ENCODE results near the gene GABRD. TPM values are rescaled to one million over a fixed set of nuclear protein-coding genes. Genes with fewer than 3 reads are reported as not detected.
"Not testable (repeated sequence)": the region's sequence is repeated elsewhere in the genome, so short reads cannot be mapped to it uniquely, and the experiment has no call there.

The GABRD gene
- total RNA-seq, 2 experiments from 2014 or later: not detected

- H3K4me3 Mint-ChIP-seq; H3K36me3 Mint-ChIP-seq (ENCODE audit: low read depth); H3K27ac Mint-ChIP-seq; CTCF ChIA-PET; POLR2A ChIA-PET; H3K9me3 Mint-ChIP-seq (ENCODE audit: insufficient read depth); DNase-seq; H3K27me3 Mint-ChIP-seq (ENCODE audit: low read depth); ATAC-seq; H3K4me1 Mint-ChIP-seq (ENCODE audit: low read depth): not testable (repeated sequence)
These were observed 40.3 kb upstream of the GABRD start for GRCh38 chr1:1978690-1979481.

- DNase-seq (no peak), ATAC-seq (no peak)
- peaks cover 4% of the 10 kb centered on the region for H3K9me3 Mint-ChIP-seq (ENCODE audit: insufficient read depth)
- H3K4me1 Mint-ChIP-seq (ENCODE audit: low read depth): no peaks in the 10 kb centered on the region
- no peaks in the 10 kb centered on the region for H3K27me3 Mint-ChIP-seq (ENCODE audit: low read depth)
- H3K27ac Mint-ChIP-seq: no peak overlapping the region
- ChIA-PET POLR2A (no interaction called here), CTCF (no interaction called here)
- H3K36me3 Mint-ChIP-seq (ENCODE audit: low read depth): no peaks in the 10 kb centered on the region
- H3K4me3 Mint-ChIP-seq: no peak overlapping the region
These were observed 39.5 kb upstream of the GABRD start for GRCh38 chr1:1979482-1980165.

GRCh38 chr1:1980467-1981141, 38.5 kb upstream of the GABRD start:
- CTCF ChIA-PET: no interaction called here

GRCh38 chr1:1981142-1981500, 38.0 kb upstream of the GABRD start:
- POLR2A ChIA-PET: no interaction called here
- ATAC-seq (no peak), DNase-seq (no peak)
- H3K4me1 Mint-ChIP-seq (ENCODE audit: low read depth): no peaks in the 10 kb centered on the region
- H3K36me3 Mint-ChIP-seq (ENCODE audit: low read depth): no peaks in the 10 kb centered on the region
- no peak overlapping the region for H3K27ac Mint-ChIP-seq
- CTCF ChIA-PET: no interaction called here
- no peak overlapping the region for H3K4me3 Mint-ChIP-seq
- peaks cover 4% of the 10 kb centered on the region for H3K9me3 Mint-ChIP-seq (ENCODE audit: insufficient read depth)
- H3K27me3 Mint-ChIP-seq (ENCODE audit: low read depth): no peaks in the 10 kb centered on the region

More at GRCh38 chr1:1980467-1981141, 38.5 kb upstream of the GABRD start:
- POLR2A ChIA-PET: no interaction called here
- Mint-ChIP-seq H3K27me3 (ENCODE audit: low read depth) (no peaks in the 10 kb centered on the region), H3K9me3 (ENCODE audit: insufficient read depth) (peaks cover 4% of the 10 kb centered on the region), H3K27ac (no peak overlapping the region), H3K36me3 (ENCODE audit: low read depth) (no peaks in the 10 kb centered on the region), H3K4me3 (no peak overlapping the region), H3K4me1 (ENCODE audit: low read depth) (no peaks in the 10 kb centered on the region)
- ATAC-seq (no peak), DNase-seq (no peak)

GRCh38 chr1:1981631-1982327, 37.4 kb upstream of the GABRD start:
- H3K27me3 Mint-ChIP-seq (ENCODE audit: low read depth); POLR2A ChIA-PET: not testable (repeated sequence)

GRCh38 chr1:1982379-1983232, 36.5 kb upstream of the GABRD start:
- DNase-seq: no peak
- Mint-ChIP-seq H3K36me3 (ENCODE audit: low read depth) (no peaks in the 10 kb centered on the region), H3K4me1 (ENCODE audit: low read depth) (no peaks in the 10 kb centered on the region), H3K4me3 (no peak overlapping the region), H3K27ac (no peak overlapping the region), H3K9me3 (ENCODE audit: insufficient read depth) (peaks cover 4% of the 10 kb centered on the region), H3K27me3 (ENCODE audit: low read depth) (no peaks in the 10 kb centered on the region)
- ATAC-seq: no peak
- POLR2A ChIA-PET: no interaction called here
- CTCF ChIA-PET: no interaction called here

More at GRCh38 chr1:1981631-1982327, 37.4 kb upstream of the GABRD start:
- H3K27ac Mint-ChIP-seq; H3K4me1 Mint-ChIP-seq (ENCODE audit: low read depth); H3K9me3 Mint-ChIP-seq (ENCODE audit: insufficient read depth); H3K36me3 Mint-ChIP-seq (ENCODE audit: low read depth); H3K4me3 Mint-ChIP-seq; DNase-seq; CTCF ChIA-PET; ATAC-seq: not testable (repeated sequence)

- Mint-ChIP-seq H3K27me3 (ENCODE audit: low read depth) (no peaks in the 10 kb centered on the region), H3K4me1 (ENCODE audit: low read depth) (no peaks in the 10 kb centered on the region), H3K4me3 (no peak overlapping the region), H3K36me3 (ENCODE audit: low read depth) (no peaks in the 10 kb centered on the region), H3K9me3 (ENCODE audit: insufficient read depth) (no peaks in the 10 kb centered on the region), H3K27ac (no peak overlapping the region)
- DNase-seq (no peak), ATAC-seq (no peak)
- ChIA-PET POLR2A (no interaction called here), CTCF (no interaction called here)
These were observed 34.5 kb upstream of the GABRD start for GRCh38 chr1:1984560-1985070.

GRCh38 chr1:1985375-1986050, 33.6 kb upstream of the GABRD start:
- Mint-ChIP-seq H3K9me3 (ENCODE audit: insufficient read depth) (no peaks in the 10 kb centered on the region), H3K27me3 (ENCODE audit: low read depth) (peaks cover 2% of the 10 kb centered on the region), H3K4me3 (no peak overlapping the region)

GRCh38 chr1:1986451-1987141, 32.5 kb upstream of the GABRD start:
- DNase-seq (no peak), ATAC-seq (no peak)
- no peak overlapping the region for H3K27ac Mint-ChIP-seq
- H3K9me3 Mint-ChIP-seq (ENCODE audit: insufficient read depth): no peaks in the 10 kb centered on the region
- CTCF ChIA-PET: no interaction called here
- no peaks in the 10 kb centered on the region for H3K4me1 Mint-ChIP-seq (ENCODE audit: low read depth)
- POLR2A ChIA-PET: no interaction called here
- no peaks in the 10 kb centered on the region for H3K36me3 Mint-ChIP-seq (ENCODE audit: low read depth)
- H3K4me3 Mint-ChIP-seq: no peak overlapping the region
- peaks cover 2% of the 10 kb centered on the region for H3K27me3 Mint-ChIP-seq (ENCODE audit: low read depth)

More at GRCh38 chr1:1985375-1986050, 33.6 kb upstream of the GABRD start:
- ATAC-seq: no peak
- no peak overlapping the region for H3K27ac Mint-ChIP-seq
- no peaks in the 10 kb centered on the region for H3K4me1 Mint-ChIP-seq (ENCODE audit: low read depth)
- H3K36me3 Mint-ChIP-seq (ENCODE audit: low read depth): no peaks in the 10 kb centered on the region
- DNase-seq: no peak
- ChIA-PET CTCF (no interaction called here), POLR2A (no interaction called here)

- ATAC-seq: no peak
- H3K4me3 Mint-ChIP-seq: no peak overlapping the region
- ChIA-PET CTCF (no interaction called here), POLR2A (no interaction called here)
- no peak for DNase-seq
- no peak overlapping the region for H3K27ac Mint-ChIP-seq
- peaks cover 2% of the 10 kb centered on the region for H3K27me3 Mint-ChIP-seq (ENCODE audit: low read depth)
- H3K9me3 Mint-ChIP-seq (ENCODE audit: insufficient read depth): no peaks in the 10 kb centered on the region
- no peaks in the 10 kb centered on the region for H3K4me1 Mint-ChIP-seq (ENCODE audit: low read depth)
- H3K36me3 Mint-ChIP-seq (ENCODE audit: low read depth): no peaks in the 10 kb centered on the region
These were observed 32.0 kb upstream of the GABRD start for GRCh38 chr1:1987142-1987510.

All from activated CD8-positive, alpha-beta T cell treated with anti-CD3 and anti-CD28 coated beads, Interleukin-2, amount 10 ng/mL, durations not matched to agents 7 days and 5 days (primary cell).